Stimulated activated CD8-positive, alpha-beta memory T cell treated with anti-CD3 and anti-CD28 coated beads, Interleukin-2, amount 100 ng/mL, for 48 hours (primary cell): ENCODE results near the gene ENTHD1.
"Not testable (repeated sequence)": the region's sequence is repeated elsewhere in the genome, so short reads cannot be mapped to it uniquely, and the experiment has no call there.

ENCODE experiments used
- DNase-seq, 2 donors: peaks; one replicate each; pipeline ENCODE4 v3.0.0-alpha.2; 2020; ENCODE audit warnings: low read depth in 2 of 2

ENTHD1 gene

GRCh38 chr22:39898997-39899396, 5.4 kb upstream of the ENTHD1 start:
- DNase-seq, result no peak

- DNase-seq, result no peak
Observed at GRCh38 chr22:39897841-39898240, 4.3 kb upstream of the ENTHD1 start.

GRCh38 chr22:39896313-39896996, 2.9 kb upstream of the ENTHD1 start:
- DNase-seq, result no peak

DNA sequence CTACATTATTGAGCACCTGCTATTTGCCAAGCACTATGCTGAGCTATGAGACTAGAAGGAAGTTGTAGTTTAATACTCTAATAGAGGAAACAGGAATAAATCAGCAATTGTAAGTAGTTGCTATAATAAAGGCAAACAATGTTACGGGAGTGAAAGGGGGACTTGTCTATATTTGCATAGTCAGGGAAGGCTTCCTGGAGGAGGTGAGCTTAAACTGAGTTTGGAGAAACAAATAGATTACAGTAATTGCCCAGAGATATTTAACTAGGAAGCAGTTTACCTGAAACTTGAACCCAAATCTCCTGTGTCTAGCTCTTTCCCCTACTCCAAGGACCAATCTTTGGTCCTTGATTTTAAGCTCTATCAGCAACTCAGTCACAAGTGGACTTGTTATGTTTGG, 2.1 kb upstream of the ENTHD1 start:
- DNase-seq, result no peak

DNA sequence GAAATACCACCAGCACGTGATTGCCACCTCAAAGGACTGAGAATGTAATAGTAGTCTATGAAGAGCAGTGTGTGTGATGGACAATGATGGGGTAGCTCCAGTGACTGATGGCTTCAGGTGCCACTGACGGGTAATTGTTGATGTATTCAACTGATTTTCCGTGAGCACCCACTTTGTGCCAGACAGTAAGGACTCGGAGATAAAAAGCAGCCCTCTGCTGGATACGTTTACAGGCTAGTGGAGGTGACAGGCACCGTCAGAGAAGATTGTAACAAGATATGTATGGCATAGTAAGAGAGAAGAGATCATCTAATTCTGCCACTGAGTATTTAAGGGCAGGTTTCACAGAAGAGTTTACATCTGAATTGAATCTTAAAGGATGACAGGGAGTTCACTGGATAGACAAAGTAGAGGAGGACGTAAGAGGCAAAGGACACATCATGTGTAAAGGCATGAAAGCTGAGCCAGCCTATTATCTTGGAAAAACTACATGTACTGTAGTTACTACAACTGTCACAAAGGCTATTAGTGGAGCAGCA, 1.1 kb upstream of the ENTHD1 start:
- DNase-seq, result no peak

- DNase-seq, result not testable (repeated sequence)
Observed at GRCh38 chr22:39889924-39890323, 3.6 kb downstream of the ENTHD1 start.

DNA sequence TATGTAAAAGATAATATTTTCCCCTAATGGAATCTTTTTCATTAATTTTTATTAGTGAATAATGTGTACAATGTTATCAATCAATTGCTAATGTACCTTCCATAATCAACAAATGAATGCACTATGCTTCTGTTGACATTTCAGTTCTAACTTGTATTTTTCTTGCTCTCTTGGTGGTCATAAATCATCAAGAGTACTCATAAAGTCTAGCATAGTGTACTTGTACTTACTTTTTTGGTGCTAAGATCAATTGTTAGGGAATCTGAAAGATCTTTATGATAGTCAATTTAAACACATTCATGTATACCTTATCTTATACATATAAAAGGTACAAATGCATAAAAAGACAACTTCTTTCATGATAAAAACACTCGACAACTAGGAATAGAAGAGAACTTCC, 10.5 kb downstream of the ENTHD1 start:
- DNase-seq, result no peak

- no peak for DNase-seq
Observed at GRCh38 chr22:39880722-39881121, 12.8 kb downstream of the ENTHD1 start.

DNA sequence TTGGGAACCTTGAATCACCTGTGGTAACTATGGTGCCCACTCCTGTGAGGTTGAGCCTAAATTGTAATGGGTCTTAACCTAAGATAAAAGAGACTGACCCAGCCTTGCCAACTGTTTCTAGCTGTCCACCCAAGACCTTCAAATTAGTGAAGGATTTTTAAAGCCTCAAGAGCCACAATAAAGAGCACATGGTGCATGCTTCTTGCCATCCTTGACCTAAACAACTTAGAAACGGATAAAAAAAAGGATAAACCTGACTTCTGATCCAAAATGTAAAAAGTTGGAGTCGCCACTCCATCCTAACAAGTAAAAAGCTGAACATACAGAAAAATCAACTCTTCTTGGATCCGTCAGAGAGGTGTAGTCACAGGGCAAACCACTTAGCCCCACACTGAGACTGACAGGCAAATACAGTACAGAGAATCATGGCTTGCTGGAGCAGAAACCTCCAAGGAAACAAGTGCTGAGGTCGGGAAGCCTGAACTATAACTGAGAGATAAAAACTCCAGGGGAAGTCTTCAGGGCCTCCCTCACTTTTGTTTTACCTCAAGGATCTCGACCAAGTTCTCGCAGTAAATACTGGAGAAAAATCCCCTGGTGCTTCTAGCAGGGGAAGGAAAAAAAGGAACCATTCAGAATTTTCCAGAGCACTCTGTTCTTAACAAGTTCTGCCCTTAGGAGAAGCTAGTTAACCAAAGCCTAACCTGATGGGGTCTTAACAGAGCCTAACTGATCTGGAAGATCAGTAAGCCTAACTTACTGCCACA, 16.3 kb downstream of the ENTHD1 start:
- no peak for DNase-seq

DNA sequence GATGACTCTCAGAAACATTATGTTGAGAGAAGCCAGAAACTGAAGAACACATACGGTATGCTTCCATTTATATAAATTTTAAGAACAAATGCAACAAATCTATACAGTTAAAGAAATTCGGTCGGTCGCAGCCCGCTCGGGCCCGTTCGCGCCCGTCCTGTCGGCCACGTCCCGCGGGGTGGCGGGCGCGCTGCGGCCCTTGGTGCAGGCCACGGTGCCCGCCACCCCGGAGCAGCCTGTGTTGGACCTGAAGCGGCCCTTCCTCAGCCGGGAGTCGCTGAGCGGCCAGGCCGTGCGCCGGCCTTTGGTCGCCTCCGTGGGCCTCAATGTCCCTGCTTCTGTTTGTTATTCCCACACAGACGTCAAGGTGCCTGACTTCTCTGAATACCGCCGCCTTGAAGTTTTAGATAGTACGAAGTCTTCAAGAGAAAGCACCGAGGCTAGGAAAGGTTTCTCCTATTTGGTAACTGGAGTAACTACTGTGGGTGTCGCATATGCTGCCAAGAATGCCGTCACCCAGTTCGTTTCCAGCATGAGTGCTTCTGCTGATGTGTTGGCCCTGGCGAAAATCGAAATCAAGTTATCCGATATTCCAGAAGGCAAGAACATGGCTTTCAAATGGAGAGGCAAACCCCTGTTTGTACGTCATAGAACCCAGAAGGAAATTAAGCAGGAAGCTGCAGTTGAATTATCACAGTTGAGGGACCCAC, 18.2 kb downstream of the ENTHD1 start:
- not testable (repeated sequence) for DNase-seq

DNA sequence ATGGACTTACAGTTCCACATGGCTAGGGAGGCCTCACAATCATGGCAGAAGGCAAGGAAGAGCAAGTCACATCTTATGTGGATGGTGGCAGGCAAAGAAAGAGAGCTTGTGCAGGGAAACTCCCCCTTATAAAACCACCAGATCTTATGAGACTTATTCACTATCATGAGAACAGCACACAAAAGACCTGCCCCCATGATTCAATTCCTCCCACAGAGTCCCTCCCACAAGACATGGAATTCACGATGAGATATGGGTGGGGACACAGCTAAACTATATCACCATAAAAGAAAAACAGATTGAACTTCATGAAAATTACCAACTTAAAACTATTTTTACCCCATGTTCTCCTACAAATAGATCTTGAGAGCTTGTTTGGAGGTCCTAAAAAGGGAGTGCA, 19.6 kb downstream of the ENTHD1 start:
- DNase-seq, result no peak

DNA sequence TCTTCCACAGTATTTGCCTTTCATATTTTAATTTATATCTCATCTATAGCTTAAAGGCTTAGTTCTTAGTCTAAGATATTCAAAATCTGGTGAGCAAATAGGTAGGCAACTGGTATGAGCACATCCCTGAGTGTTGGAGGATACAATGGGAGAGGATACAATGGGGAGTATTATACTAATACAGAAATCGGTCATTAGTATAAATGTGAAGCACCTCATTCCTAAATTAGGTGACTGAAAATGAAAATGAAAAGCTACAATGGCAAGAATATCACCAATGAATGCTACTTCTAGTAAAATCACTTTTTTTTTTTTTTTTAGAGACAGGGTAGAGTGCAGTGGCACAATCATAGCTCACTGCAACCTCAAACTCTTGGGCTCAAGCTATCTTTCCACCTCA, 21.0 kb downstream of the ENTHD1 start:
- no peak for DNase-seq

DNA sequence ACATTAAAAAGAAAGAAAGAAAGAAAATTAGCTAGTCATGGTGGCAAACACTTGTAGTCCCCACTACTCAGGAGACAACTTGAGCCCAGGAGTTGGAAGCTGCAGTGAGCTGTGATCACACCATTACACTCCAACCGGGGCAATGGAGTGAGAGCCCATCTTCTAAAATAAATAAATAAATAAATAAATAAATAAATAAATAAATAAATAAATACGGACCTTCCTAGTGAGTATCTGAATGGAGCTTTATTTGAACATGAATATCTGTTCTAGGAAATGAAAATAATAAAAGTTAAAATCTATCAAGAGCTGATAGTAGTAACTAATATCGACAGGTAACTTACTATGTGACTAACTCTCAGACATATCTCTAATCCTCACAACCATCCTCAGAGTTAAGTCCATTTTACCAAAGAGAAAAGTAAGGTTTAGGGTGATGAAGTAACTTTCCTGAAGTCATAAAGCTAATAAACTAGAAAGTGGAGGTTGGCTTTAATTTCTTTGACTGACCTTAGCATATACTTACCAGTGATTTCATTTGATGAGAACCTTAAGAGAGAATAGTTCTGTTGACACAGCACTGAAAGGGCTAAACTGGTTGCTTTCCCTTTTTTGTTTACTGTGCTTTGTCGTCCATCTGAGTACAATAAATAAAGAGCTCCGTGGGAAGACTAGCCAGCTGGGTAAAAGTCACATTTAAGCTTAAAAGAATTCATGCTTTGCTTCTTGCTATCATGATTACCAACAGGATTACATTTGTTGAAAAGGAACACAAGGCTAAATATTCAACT, 22.4 kb downstream of the ENTHD1 start:
- no peak for DNase-seq

DNA sequence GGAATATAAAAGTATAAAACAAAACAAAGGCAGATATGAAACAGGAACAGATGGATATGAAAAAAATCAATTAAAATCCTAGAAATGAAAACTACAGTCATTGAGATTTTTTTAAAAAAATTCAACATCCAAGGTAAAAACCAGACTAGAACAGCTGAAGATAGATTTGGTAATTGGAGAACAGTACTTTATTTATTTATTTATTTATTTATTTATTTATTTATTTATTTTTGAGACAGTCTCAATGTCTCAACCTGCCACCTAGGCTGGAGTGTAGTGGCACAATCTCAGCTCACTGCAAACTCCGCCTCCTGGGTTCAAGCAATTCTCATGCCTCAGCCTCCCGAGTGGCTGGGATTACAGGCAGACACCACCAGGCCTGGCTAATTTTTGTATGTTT, 23.8 kb downstream of the ENTHD1 start:
- not testable (repeated sequence) for DNase-seq

- DNase-seq, result no peak
Observed at GRCh38 chr22:39868741-39869140, 24.8 kb downstream of the ENTHD1 start.

DNA sequence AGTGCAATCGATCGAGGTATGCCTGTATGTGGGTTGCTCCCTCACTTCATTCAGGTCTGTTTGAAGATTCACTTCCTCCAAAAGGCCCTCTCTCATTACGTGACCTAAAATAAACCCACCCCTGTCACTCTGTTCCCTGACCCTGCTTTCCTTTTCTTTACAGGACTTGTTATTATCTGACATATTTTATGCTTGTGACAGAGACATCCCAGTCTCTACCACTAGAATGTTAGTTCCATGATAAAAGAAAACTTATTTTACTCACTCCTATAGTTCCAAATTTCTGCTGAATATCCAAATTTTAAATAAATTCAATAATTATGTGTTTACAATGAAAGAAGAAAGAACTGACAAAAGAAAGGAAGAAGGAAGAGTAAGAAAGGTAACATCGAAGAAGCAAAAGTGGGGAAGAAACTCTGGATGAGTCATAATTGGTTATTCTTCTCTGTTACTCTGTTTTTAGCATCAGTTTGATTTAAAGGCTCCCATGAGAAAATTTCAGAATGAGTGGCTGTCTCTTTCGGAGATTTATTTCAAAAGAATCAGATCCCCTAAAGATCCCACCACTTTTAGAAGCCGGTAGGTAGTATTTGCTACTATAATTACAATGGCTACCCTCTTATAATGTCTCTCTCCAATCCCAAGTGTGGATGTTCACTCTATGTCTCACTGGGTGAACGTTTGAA, 33.5 kb downstream of the ENTHD1 start:
- DNase-seq, result no peak

- DNase-seq, result no peak
Observed at GRCh38 chr22:39856588-39856987, 37.0 kb downstream of the ENTHD1 start.

GRCh38 chr22:39852799-39853198, 40.8 kb downstream of the ENTHD1 start:
- DNase-seq, result no peak

DNA sequence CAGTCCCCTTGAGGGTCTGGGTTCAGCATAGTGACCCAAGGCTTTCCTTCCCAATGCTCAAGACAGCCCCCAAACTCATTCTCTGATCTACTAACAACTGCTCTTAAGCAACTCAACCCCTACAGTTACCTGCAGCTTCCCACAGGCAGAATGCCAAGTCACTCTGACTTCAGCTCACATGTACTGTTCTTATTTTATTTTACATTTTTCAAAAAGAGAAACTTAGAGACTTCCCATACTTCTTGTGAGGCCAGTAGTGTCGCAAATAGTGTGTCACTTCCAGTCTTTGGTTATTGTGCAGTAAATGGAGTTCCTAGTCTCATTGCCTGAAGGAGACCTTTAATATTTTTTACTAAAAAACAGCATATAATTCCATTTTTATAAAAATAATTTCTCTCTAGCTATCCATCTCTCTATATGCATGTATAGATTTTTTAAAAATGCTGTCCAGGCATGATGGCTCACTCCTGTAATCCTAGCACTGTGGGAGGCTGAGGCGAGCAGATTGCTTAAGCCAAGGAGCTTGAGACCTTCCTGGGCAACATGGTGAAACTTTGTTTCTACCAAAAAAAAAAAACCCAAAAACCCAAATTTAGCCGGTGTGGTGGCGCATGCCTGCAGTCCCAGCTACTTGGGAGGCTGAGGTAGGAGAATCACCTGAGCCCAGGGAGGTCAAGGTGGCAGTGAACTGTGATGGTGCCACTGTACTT, 41.8 kb downstream of the ENTHD1 start:
- no peak for DNase-seq

- no peak for DNase-seq
Observed at GRCh38 chr22:39847477-39847876, 46.1 kb downstream of the ENTHD1 start.
